Ascending aorta (tissue), 2 donors: ENCODE data around the gene CYTH1. TPM values are rescaled to one million over a fixed set of nuclear protein-coding genes. Genes with fewer than 3 reads are reported as not detected.

Source experiments
- DNase-seq, 2 donors: peaks; one replicate each; pipeline ENCODE4 v3.0.0-alpha.2; 2019; ENCODE audit warnings: low spot score in 2 of 2
- H3K27ac ChIP-seq, 2 donors: fragments of 200-600 bp; sonication (generic); one replicate each; pipeline ENCODE4 v1.5.1; 2016 to 2017; ENCODE audit warnings: mild to moderate bottlenecking in 1 of 2
- H3K27me3 ChIP-seq: fragments of 200-600 bp; sonication (generic); one replicate; pipeline ENCODE4 v1.5.1; 2017
- H3K36me3 ChIP-seq, 2 donors: fragments of 200-600 bp; sonication (generic); one replicate each; pipeline ENCODE4 v1.5.1; 2016
- H3K4me1 ChIP-seq, 2 donors: fragments of 200-600 bp; sonication (generic); one replicate each; pipeline ENCODE4 v1.5.1; 2016 to 2017; ENCODE audit warnings: mild to moderate bottlenecking in 1 of 2
- H3K4me3 ChIP-seq, 2 donors: fragments of 200-600 bp; sonication (generic); one replicate each; pipeline ENCODE4 v1.5.1; 2016 to 2017; ENCODE audit warnings: mild to moderate bottlenecking in 1 of 2
- H3K9me3 ChIP-seq, 2 donors: fragments of 200-600 bp; sonication (generic); one replicate each; pipeline ENCODE4 v1.5.1; 2016
- CTCF ChIP-seq, 3 experiments: fragments of 200-600 bp in 2 of 3; fragments of 450-650 bp in 1 of 3; sonication (generic) in 2 of 3; IDR thresholded peaks; one replicate each; pipeline ENCODE4 v1.5.1; 2016 to 2019; ENCODE audit warnings: antibody characterized with exemption in 3 of 3, mild to moderate bottlenecking in 1 of 3, moderate library complexity in 1 of 3
- intact Hi-C: fragments of 100-400 bp; cut with DNase I; formaldehyde crosslinking; loops from one replicate; pipeline ENCODE4 v1.15.1; 2023
- total RNA-seq: library from RNA; depleted of rRNA; stranded (reverse); fragments of >200 nt; gene quantifications from one replicate; pipeline ENCODE4 v1.1.0, GENCODE V29; 2016

The CYTH1 gene
- total RNA-seq, 1 donor from 2014 or later, result 46.5 TPM

GRCh38 chr17:78707923-78708322 lies 74.2 kb downstream of the CYTH1 start:
- Histone ChIP-seq H3K27ac (no peak overlapping the region), H3K27me3 (no peaks in the 10 kb centered on the region), H3K9me3 (no peaks in the 10 kb centered on the region), H3K36me3 (peaks cover 4 to 12% of the 10 kb centered on the region in 2 donors), H3K4me3 (no peak overlapping the region), H3K4me1 (peaks cover 0 to 2% of the 10 kb centered on the region in 2 donors)
- DNase-seq, result no peak
- intact Hi-C loops, result loop anchor here (1.0 kb wide), 1 partner anchor 211 kb away; no protein-coding TSS in a partner anchor
- no peak for TF ChIP-seq CTCF (IDR thresholded peaks at IDR 0.05)

- Histone ChIP-seq H3K4me3 (no peak overlapping the region), H3K27me3 (no peaks in the 10 kb centered on the region), H3K36me3 (peaks cover 4 to 12% of the 10 kb centered on the region in 2 donors), H3K27ac (no peak overlapping the region), H3K4me1 (peaks cover 0 to 2% of the 10 kb centered on the region in 2 donors), H3K9me3 (no peaks in the 10 kb centered on the region)
- TF ChIP-seq CTCF (IDR thresholded peaks at IDR 0.05), result no peak
- no peak for DNase-seq
- intact Hi-C loops, result no loop called here
These were observed 75.1 kb downstream of the CYTH1 start for GRCh38 chr17:78707016-78707415.

- Histone ChIP-seq H3K27ac (no peak overlapping the region), H3K9me3 (no peaks in the 10 kb centered on the region), H3K4me1 (peaks cover 0 to 2% of the 10 kb centered on the region in 2 donors), H3K27me3 (no peaks in the 10 kb centered on the region), H3K36me3 (peaks cover 7 to 19% of the 10 kb centered on the region in 2 donors), H3K4me3 (no peak overlapping the region)
- no peak for TF ChIP-seq CTCF (IDR thresholded peaks at IDR 0.05)
- no peak for DNase-seq
- intact Hi-C loops, result no loop called here
These were observed 75.7 kb downstream of the CYTH1 start for GRCh38 chr17:78706271-78706915.

GRCh38 chr17:78705071-78705470 lies 77.0 kb downstream of the CYTH1 start:
- Histone ChIP-seq H3K4me1 (peaks cover 0 to 2% of the 10 kb centered on the region in 2 donors), H3K27ac (no peak overlapping the region), H3K4me3 (no peak overlapping the region), H3K36me3 (peaks cover 7 to 30% of the 10 kb centered on the region in 2 donors), H3K9me3 (no peaks in the 10 kb centered on the region), H3K27me3 (no peaks in the 10 kb centered on the region)
- no peak for DNase-seq
- intact Hi-C loops, result no loop called here
- no peak for TF ChIP-seq CTCF (IDR thresholded peaks at IDR 0.05)

- Histone ChIP-seq H3K36me3 (peaks cover 11 to 35% of the 10 kb centered on the region in 2 donors), H3K27me3 (no peaks in the 10 kb centered on the region), H3K9me3 (no peaks in the 10 kb centered on the region), H3K27ac (no peak overlapping the region), H3K4me3 (no peak overlapping the region), H3K4me1 (peaks cover 0 to 2% of the 10 kb centered on the region in 2 donors)
- no peak for TF ChIP-seq CTCF (IDR thresholded peaks at IDR 0.05)
- intact Hi-C loops, result no loop called here
- DNase-seq, result no peak
These were observed 77.5 kb downstream of the CYTH1 start for GRCh38 chr17:78704594-78704993.
